T-helper 2 cell treated with Interferon-gamma antibody and Interleukin-4, amounts not matched to agents 100 ng/mL and 5 ng/mL, for 36 hours (primary cell): ENCODE measurements around the gene ASIC2. TPM values are rescaled to one million over a fixed set of nuclear protein-coding genes. Genes with fewer than 3 reads are reported as not detected.

Experiments
- intact Hi-C: fragments of 100-400 bp; cut with micrococcal nuclease; formaldehyde crosslinking; loops from one replicate; pipeline ENCODE4 v1.15.1; 2023
- total RNA-seq: library from RNA; stranded (reverse); gene quantifications from 2 replicates; pipeline ENCODE4 v1.2.3, GENCODE V29; 2022

Gene ASIC2
- total RNA-seq, 1 donor from 2014 or later = not detected

DNA sequence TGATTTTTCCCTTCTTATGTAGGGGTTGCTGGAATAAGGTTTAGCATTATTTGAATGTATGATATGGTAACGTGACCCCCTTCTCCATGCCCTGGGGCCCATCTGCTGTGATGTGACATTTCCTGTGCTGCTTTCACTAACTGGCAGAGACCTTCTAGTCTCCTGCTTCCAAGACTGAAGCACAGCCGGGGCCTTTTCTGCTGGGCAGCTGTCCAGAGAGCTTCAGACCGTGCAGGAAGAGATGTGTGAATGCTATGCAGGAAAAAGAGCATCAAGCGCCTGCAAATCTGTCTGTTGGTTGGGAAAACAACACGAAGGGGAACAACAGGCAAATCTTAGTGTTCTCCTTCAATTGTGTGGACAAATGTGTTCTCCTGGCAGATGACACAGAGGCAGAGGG is 173.0 kb downstream of the ASIC2 start:
- intact Hi-C loops = no loop called here

DNA sequence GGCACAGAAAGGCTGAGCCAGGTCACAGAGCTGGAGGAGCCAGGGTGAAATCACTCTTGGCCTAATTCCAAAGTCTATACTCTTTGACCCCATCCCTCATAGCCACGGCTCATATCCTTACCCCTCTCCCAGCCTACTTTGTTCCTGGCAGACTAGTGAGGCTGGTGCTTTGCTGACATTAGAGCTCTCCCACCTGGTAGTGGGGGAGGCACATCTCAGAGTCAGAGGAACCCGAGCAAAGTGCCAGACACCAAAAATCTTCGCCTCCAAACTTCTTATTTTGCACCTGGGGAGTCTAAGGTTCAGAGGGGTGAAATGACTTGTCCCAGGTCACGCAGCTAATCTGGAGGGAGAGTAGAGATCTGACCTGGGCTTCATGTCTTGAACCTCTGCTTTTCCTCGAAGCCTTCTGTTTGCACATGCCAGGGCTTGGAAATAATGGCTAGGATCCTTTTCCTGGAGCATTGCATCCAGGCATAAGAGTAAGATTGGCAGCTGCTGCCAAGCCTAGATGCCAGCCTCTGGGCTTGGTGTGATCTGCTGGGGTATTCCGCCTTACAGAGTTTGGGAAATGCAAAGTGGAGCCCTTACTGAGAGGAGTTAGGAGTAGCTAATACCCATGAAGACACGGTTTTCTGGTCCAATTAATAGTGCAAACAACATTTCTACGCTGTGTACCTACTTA is 174.6 kb downstream of the ASIC2 start:
- intact Hi-C loops = no loop called here

GRCh38 chr17:33116021-33116551 is 177.0 kb downstream of the ASIC2 start:
- intact Hi-C loops = no loop called here

DNA sequence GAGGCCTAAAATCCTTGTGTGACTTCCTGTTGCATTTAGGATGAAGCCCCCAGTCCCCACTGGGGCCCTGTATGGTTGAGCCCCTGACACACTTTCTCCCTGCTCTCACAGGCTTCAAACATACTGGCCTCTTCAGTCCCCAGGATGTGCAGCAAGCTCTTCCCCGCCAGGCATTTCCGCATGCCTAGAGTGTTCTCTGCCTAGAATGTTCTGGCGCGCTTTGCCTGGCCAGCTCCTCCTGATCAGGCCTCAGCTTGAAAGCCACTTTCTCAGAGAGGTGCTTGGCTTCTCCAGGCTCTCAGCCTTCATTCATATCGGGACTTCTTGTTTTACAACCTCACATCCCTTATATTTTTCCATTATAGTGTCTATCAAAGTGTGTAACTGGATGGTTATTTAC is 177.7 kb downstream of the ASIC2 start:
- intact Hi-C loops = no loop called here

DNA sequence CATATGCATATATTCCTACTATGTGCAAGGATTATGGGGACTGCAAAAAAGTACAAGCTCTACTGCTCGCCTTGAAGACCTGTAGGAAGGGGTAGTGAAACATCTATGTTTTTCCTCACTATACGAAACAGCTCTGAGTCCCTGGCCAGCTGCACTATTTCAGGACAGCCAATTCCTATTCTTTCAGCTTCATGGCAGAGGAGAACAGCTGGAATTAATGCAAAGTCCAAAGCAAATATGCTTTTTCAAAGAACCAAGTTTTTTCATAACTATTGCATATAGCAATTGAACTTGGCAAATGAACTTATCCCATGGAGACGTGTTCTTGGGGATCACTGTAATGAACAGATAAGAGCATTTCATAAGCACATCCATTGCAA is 179.1 kb downstream of the ASIC2 start:
- intact Hi-C loops = no loop called here

DNA sequence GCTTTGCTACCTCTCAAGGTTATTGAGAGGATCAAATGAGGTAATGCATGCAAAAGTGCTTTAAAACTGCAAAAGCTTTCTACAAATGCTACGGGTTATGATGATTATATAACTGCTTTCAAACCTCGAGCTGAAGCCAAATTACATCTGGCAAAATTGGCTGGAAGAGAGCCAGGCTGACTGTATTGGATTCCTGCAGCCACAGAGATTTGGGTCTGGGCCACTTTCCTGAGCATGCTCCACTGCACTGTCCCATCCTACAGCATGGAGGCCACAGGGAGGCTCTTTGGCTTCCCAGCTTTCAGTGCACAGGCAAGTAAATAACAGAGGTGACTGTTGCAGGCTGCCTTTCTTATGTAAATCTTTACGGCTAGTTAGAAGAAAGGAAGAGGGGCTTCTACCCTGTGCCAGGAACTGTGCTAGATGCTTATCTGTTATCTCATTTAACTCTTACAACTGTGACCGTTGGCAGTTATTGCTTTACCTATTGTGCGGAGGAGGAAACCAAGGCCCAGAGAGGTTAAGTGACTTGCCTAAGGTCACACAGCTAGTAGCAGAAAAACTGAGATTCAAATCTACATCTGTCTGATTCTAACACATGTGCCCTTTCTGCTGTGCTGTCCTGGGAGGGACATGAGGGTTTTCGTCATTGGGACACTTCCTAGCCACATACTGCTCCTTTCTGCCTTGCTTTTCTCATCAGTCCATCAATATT is 179.7 kb downstream of the ASIC2 start:
- intact Hi-C loops = no loop called here

DNA sequence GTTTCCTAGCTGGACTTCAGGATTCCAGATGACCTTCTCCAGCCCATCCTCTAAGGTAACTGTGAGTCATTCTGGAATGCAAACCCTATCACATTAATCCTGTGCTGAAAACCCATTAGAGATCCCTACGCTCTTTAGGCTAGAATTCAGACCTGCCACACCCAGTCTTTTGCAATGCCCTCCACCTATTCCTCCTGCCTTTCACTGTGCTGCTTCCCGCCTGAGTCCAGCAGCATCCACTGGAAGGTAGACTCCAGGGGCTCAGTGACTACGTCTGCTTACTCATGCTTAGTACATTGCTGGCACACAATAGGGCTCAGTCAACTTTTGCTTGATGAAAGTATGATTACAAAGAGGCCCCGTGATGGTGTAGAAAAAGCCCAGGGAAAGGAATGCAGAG is 180.3 kb downstream of the ASIC2 start:
- intact Hi-C loops = no loop called here

GRCh38 chr17:33109336-33110072 is 183.6 kb downstream of the ASIC2 start:
- intact Hi-C loops = no loop called here

- intact Hi-C loops = no loop called here
Measured at GRCh38 chr17:33106525-33107165, 186.4 kb downstream of the ASIC2 start.

DNA sequence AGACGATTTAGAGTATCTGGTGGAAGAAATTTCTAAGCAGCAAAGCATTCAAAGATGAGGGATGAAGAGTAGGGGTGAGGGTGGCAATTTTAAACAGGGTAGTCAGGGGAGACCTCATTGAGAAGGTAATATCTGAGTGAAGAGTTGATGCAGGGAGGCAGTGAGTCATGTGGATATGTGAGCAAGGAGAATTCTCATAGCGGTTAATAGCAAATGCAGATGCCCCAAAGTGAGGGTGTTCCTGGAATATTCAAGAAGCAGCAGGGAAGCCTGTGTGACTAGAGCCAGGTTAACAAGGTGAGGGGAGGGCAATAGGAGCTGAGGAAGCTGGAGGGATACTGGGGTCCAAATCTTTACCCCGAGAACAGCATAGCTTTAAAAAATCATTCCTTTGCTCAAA is 187.2 kb downstream of the ASIC2 start:
- intact Hi-C loops = no loop called here

DNA sequence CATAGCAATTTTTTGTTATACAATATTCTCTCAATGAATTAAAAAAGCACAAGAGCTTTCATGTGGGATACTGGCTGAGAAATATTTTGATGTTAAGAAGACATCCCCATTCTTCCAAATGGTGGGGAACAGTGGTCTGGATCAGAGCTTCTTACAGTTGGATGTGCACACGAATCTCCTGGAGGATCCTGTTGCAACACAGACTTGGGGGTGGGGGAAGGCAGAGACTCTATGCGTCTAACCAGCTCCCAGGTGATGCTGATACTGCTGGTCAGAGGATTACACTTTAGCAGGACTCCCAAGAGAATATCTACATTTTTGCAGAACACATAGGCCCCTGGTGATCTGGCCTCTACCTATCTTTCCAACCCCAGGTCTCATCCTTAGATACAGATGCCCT is 193.2 kb downstream of the ASIC2 start:
- intact Hi-C loops = no loop called here

DNA sequence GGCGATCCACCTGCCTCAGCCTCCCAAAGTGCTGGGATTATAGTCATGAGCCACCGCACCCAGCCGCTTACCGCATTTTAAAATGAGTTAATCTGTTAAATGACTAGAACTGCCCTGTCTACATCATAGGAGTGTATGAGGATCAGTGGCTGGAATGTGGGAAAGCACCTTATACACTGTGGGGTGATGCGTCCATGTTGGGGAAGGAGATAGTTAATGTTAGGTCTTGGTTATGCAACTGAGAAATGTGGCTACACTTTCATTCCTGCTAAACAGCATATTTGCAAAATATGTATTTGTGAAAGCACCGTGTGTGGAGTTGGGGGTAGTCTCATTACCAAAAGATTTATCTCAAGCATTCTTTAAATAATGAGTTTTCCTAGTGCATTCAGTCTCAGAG is 193.8 kb downstream of the ASIC2 start:
- intact Hi-C loops = no loop called here

- intact Hi-C loops = no loop called here
Measured at GRCh38 chr17:33097411-33097810, 195.7 kb downstream of the ASIC2 start.

- intact Hi-C loops = no loop called here
Measured at GRCh38 chr17:33096161-33096560, 196.9 kb downstream of the ASIC2 start.

- intact Hi-C loops = no loop called here
Measured at GRCh38 chr17:33091271-33091670, 201.8 kb downstream of the ASIC2 start.

DNA sequence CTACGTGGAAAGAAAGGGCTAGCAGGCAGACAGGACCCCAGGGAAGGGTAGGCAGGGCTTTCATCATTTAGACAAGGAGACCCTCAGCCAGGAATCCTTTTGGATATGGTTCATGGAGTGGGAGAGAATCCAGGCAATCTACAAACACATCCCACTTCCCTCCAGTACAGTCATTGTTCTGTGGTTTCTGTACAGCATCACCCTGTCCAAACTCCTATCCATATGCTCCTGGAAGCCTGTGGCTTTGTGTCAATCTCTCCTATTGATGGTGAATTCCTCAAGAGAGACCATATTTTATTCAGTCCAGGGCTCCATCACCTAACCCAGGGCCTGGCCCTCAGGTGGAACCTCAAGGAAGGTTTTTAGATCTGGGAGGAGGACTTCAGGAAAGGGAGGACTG is 202.3 kb downstream of the ASIC2 start:
- intact Hi-C loops = no loop called here

GRCh38 chr17:33086878-33087277 is 206.2 kb downstream of the ASIC2 start:
- intact Hi-C loops = no loop called here

GRCh38 chr17:33086041-33086440 is 207.1 kb downstream of the ASIC2 start:
- intact Hi-C loops = no loop called here

DNA sequence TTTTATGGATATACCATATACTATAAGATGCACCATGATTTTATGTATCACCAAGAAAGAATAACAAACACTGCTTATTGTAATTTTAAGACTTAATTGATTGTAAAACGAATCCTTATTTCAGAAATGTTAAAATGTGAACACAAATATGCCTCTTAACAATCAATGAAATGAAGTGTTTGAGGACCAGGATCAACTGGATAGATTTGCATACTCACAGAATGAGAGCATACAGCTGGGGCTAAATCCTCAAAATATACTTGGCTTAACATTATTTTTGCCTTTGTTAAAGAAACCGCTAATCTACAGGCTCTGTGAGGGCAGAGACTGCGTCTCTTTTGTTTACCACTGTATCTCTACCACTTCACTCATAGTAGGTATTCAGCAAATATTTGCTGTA is 207.8 kb downstream of the ASIC2 start:
- intact Hi-C loops = no loop called here

- intact Hi-C loops = no loop called here
Measured at GRCh38 chr17:33084755-33085154, 208.3 kb downstream of the ASIC2 start.

GRCh38 chr17:33082529-33083173 is 210.4 kb downstream of the ASIC2 start:
- intact Hi-C loops = no loop called here
